Adipose tissue (tissue), 3 donors: ENCODE results near the gene TRIM47. TPM values are rescaled to one million over a fixed set of nuclear protein-coding genes. Genes with fewer than 3 reads are reported as not detected.
"Not testable (repeated sequence)": the region's sequence is repeated elsewhere in the genome, so short reads cannot be mapped to it uniquely, and the experiment has no call there.

ENCODE experiments used
- H3K27ac ChIP-seq: one replicate; pipeline ENCODE4 v1.5.1; 2013; ENCODE audit warnings: low read depth, low read length
- WGBS, 3 donors: extraction: QIAGEN DNeasy Blood & Tissue Kit; methylation state at CpG; one replicate each; pipeline ENCODE4 v1.1.7; 2013; 5-methylcytosine and 5-hydroxymethylcytosine counted together
- polyA plus RNA-seq, 3 donors: library from polyadenylated mRNA; stranded (reverse); fragments of 200-250 nt; gene quantifications; one replicate each; pipeline ENCODE4 v1.2.3, GENCODE V29; 2013
- donor health status: healthy with polysubstance abuse.
- donor health status: Bipolar disorder and iron deficiency.
- donor health status: healthy.

Gene TRIM47
- polyA plus RNA-seq, 3 donors = 12.7 to 32.6 (median 28.6) TPM

DNA sequence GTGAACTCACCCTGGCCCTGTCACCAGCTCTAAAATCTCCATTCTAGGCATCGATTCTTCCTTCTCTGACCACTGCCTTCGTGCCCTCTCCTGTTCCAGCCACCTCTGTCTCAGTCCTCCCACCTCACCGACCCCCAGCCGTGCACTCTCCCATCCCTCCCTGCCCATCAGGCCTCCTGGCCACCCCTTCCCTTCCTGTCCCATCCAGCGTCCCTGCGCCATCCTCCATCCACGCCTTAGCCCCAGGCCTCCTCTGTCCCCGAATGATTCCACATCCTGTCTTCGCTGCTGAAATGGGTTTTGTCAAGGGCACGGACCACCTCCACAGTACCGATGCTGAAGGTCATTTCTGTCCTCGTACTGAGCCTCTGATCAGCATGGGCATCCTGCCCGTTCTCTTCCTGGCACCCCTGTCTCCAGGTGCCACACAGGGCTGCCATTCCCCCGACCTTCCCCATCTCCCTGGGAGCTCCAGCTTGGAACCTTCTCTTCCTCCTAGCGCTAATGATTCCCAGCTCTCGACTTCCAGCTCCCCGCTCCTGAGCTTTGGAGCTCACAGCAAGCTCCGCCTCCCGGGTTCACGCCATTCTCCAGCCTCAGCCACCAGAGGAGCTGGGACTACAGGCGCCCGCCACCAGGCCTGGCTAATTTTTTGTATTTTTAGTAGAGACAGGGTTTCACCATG is 15.8 kb upstream of the TRIM47 start:
- WGBS, 3 donors = 71 to 83% (median 73%) methylated on average over 22 of the region's 22 CpGs
- no peak overlapping the region for H3K27ac ChIP-seq

DNA sequence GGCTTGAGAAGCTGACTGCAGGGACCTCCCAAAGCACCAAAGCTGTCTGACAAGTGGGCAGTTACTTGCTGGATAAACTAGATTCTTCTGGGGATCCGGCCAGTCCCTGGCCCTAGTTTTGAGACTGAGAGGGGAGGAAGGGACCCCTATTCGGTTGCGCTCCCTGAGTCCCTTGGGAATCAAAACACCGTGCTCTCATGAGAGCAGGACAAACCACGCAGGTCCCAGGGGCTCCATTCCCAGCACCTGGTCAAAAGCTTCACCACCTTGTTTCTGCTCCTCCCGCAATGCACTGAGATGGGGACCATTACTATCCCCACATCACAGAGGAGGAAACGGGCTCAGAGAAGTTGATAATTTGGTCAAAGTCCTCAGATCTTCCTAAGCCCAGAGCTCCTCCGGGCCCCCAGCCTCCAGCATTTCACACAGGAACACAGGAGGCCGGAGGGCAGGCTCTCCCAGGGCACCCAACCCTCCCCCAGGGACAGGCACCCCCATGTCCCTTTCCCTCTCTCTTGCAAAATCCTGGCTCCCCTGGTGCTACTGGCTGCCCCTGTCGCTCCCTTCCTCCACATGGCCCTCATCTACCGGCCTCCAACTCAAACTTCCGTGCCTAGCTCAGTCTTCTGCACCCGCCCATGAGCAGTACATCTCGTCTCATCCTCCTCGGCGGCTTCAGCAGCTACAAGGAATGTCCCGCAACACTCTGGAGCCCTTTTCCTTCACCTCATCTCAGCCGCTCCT is 15.1 kb upstream of the TRIM47 start:
- WGBS, 3 donors = 90 to 94% (median 92%) methylated on average over 18 of the region's 18 CpGs
- no peak overlapping the region for H3K27ac ChIP-seq

DNA sequence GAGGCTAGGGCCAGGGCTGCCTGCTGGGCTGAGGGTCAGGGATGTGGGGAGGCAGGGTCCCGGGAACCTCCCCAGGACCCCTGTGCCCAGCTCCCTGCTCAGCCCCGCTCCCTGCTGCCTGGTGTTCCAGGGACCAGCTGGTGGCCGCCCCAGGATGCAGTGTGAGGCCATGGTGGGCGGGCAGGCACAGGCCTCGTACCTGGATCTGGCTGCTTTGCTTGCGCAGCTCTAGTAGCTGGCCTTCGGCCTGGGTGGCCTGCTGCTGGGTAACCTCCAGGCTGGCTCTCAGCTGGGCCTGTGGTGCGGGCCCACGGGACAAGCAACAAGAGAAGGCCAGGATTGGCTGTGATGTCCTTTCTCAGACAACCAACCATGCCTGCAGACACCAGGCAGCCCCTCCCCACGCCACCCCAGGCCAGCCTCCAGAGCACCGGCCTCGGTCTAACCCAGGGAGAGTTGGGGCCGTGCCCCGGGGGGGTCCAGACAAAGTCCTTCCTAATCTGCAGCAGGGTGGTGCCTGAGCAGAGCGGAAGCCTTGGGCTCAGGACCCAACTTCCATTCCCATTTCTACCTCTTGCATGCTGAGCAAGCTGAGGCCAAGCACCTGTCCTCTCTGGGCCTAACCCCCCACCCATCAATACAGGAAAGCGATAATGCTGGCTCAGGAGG is 14.3 kb upstream of the TRIM47 start:
- WGBS, 3 donors = 88 to 90% (median 90%) methylated on average over 16 of the region's 16 CpGs

DNA sequence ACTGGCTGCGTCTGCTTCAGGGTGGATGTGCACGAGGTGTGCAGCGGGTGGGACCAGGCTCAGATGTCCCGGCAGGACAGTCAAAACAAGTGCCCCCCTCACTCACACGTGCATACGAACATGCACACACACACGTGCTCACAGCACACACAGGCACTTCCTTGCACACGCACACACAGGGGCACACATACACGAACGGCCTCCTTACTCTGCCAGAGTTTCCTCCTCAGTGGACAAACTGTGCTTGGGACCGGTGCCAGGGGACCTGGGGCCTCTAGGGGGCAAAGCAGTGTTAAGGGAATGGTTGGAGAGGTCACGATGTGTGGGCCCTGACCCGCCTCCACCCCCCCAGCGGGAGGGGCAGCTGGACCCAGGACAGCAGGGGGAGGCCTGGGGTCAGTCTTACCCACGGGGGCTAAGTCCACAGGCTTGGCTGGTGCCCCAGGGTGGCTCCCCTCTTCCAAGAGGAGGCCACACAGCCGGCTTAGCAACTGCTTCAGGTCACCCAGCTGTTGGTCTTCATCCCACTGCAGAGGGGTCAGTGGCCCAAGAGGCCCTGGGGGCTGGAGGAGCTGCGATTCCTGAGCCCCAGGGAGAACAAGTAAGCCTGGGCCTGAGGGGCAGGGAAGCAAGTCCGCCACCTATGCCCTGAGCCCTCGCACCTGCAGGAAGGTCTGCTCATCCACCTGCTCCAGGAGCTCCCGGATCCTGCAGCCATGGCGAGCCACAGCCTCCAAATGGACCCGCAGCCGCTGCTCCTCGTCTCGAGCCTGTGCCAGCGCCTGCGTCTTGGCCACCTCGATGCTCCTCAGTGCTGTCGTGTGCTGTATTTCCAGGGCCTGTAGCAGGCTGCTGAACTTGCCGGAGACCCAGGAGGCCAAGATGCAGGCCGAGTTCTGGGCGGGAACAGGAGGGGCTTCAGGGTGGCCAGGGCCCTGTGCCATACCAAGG is 13.5 kb upstream of the TRIM47 start:
- 82 to 83% (median 83%) methylated on average over 32 of the region's 32 CpGs for WGBS, 3 donors
- H3K27ac ChIP-seq = no peak overlapping the region

More for the DNA sequence above, 14.3 kb upstream of the TRIM47 start:
- no peak overlapping the region for H3K27ac ChIP-seq

DNA sequence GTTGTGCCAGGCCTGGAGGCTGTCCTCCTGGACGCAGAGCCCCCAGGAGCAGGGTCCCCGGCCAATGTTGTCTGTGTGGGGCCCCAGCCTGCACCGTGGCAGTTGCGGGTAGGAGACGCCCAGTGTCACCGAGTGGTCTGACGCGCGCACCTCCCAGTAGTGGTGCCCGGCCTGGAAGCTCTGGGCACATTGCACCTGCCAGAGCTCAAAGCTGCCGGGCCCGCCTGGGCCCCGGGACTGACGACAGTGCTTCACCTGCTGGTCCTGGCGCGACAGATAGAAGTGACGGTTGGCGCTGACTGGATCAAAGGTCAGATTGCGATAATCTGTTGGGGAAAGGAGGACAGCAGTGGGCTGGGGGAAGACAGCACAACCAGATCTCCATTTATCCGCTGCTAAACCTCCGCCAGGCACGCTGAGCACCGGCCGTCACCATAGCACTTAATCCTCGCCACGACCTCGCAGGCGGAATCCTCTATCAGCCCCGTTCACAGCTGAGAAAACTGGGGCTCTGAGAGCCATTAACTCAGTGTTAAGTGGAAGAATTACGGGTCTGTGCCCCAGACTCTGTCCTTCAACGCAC is 12.7 kb upstream of the TRIM47 start:
- WGBS, 3 donors = 85 to 95% (median 93%) methylated on average over 31 of the region's 31 CpGs
- H3K27ac ChIP-seq = no peak overlapping the region

DNA sequence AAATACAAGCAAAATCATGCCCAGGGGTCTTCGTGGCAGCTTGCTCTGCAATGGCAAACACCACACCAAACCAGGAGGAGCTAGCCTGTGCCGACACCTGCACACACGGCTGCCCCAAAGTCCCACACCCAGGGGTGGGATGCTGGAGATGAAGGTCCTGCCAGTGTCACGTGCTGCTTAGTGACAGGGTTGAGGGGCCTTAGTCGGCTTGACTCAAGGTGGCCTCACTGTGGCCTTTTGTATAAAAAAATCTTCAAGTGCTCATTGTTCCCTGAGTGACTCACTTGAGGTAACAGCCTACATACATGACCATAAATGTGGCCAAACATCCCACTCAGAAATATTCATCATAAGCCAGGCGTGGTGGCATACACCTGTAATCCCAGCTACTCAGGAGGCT is 11.1 kb upstream of the TRIM47 start:
- H3K27ac ChIP-seq = no peak overlapping the region
- 74 to 82% (median 79%) methylated on average over 6 of the region's 6 CpGs for WGBS, 3 donors

DNA sequence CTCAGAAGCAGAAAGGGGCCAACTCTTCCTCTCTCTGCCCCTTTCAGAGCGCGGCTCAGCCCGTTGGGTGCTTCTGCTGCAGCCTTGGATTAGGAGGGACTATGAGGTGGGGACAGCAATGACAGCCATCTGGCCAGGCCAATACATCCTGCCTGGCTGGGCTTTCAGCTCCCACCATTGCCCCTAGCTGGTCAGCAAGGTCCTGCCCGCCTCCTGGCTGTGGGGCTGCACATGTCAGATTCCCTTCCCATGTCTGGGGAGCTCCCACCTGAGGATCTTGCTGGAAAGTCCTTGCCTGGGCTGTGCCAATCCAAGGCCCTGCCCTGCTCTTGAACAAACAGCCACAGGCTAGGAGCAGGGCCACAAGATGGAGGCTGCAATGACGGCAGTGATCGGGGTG is 10.1 kb upstream of the TRIM47 start:
- 84 to 85% (median 84%) methylated on average over 6 of the region's 6 CpGs for WGBS, 3 donors
- H3K27ac ChIP-seq = no peak overlapping the region

DNA sequence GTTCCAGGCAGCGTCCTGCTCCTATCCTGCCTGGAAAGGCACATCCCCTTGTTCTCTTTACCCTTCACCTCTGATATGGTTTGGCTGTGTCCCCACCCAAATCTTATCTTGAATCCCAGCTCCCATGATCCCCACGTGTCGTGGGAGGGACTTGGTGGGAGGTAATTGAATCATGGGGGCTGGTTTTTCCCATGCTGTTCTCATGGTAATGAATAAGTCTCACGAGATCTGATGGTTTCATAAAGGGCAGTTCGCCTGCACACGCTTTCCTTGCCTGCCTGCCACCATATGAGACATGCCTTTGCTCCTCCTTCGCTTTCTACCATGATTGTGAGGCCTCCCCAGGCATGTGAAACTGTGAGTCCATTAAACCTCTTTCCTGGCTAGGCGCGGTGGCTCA is 7.5 kb upstream of the TRIM47 start:
- 80 to 83% (median 80%) methylated on average over 9 of the region's 9 CpGs for WGBS, 3 donors
- H3K27ac ChIP-seq = not testable (repeated sequence)

DNA sequence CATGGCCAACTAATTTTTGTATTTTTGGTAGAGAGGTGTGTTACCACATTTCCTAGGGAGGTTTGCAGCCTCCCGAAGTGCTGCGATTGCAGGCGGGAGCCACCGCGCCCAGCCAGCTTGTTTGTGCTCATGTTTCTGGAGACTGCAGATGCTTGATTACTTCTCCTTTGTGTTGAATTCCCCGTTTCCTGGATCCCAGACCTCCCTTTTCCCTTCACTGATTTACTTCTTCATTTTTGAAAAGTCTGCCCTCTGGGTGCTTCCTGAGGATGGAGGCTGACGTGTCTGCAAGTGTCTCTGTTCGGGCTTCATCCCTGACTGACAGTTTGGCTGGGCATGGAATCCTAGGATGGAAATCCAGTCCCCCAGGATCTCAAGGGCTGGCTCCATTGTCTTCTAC is 7.0 kb upstream of the TRIM47 start:
- no peak overlapping the region for H3K27ac ChIP-seq
- 47 to 82% (median 53%) methylated on average over 8 of the region's 8 CpGs for WGBS, 3 donors

DNA sequence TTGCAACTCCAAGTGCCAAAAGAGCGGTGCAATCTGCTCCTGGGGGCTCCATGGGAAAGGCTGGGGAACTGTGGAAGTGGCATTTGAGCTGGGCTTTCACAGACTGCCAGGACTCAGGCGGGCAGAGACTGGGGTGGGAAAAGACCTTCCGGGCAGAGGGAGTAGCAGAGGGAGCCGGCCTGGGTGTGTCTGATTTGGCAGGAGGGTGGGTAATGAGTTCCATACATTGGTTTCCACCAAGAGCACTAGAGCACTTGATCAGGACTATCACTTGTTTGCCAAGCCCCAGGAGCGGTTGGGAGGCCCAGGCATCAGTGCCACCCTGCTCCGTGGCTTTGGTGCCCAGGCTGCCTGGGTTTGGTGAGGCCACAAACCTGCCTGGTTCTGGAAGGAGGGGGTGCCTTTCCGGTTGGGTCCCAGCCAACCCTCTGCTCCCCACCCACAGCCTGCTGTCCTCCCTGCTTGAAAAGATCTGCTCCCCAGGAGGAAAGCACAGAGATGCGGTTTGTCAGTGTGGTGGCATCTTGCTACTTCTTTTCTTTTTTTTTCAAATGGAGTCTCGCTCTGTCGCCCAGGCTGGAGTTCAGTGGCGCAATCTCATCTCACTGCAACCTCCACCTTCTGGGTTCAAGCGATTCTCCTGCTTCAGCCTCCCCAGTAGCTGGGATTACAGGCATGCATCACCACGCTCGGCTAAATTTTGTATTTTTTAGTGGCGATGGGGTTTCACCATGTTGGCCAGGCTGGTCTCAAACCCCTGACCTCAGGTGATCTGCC is 3.5 kb upstream of the TRIM47 start:
- no peak overlapping the region for H3K27ac ChIP-seq
- 82 to 90% (median 85%) methylated on average over 12 to 15 of the region's 15 CpGs for WGBS, 3 donors

DNA sequence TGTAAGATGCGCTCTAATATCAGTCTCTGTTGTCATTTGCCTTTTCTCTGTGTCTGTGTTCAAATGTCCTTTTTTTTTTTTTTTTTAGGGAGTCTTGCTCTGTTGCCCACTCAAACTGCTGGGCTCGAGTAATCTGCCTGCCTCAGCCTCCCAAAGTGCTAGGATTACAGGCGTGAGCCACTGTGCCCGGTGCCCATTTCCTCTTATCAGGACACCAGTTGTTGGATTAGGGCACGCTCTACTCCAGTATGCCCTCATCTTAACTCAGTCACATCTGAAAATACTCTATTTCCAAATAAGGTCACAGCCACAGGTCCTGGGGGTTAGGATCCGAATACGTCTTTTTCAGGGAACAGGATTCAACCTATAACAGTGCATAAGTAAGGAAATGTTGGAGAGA is 1.9 kb upstream of the TRIM47 start:
- no peak overlapping the region for H3K27ac ChIP-seq
- 77 to 81% (median 81%) methylated on average over 7 of the region's 7 CpGs for WGBS, 3 donors

DNA sequence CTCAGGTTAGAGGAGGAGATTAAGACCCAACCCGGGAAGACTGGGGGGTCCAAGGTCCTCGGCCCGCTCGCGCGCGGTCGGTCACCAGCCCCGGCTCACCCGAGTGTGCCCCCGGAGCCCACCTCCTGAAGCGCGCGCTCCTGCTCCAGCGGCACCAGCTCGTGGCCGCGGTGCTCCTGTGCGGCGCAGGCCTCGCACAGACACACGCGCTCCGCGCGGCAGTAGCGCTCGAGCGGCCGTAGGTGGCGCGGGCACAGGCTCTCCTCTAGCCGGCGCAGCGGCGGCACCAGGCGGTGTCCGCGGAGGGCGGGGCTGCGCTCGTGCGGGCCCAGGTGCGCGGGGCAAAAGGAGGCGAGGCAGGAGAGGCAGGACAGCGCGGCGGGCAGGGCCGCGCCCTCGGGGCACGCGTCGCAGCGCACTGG is 618 bp downstream of the TRIM47 start:
- WGBS, 3 donors = 0 to 1% (median 1%) methylated on average over 42 to 56 of the region's 56 CpGs
- H3K27ac ChIP-seq = peak overlapping the region; percentile 87

DNA sequence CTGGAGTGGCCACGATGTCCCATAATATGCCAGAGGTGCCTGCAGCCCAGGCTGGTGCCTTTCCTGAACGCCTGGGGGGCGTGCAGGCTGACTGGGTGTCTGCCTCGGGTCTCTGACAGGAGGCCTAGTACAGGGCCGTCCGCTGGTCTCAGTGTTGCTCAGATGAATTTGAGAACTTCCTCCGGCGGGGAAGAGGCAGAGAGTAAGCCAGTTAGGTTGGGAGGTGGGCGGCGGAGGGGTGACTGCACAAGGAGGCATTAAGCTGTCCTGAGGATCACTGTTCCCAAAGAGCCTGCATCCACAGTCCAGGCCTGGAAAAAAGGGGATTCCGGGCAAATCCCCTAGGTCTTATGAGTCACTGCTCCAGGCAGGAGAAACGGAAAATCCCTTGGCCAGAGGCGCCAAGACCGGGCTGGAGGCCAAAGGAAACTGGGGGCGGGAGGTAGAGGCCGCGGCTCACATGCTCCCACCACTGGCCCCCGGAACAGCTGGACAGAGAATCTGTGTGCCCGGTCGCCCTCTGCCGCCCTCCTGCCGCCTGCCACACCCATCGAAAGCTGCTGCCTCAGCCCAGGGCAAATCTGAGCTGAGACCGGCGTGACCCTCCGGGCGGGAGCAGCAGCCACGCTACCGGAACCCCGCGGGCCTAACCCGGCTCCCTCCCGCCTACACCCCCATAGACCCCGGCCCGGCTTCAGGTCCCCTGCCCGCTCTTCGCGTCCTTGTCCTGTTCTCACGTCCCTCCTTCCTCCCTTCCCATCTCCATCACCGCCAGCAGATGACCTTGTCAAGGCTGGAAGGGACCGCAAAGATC is 1.2 kb downstream of the TRIM47 start:
- peak overlapping the region; percentile 80 for H3K27ac ChIP-seq
- WGBS, 3 donors = 3 to 8% (median 6%) methylated on average over 36 to 41 of the region's 41 CpGs

DNA sequence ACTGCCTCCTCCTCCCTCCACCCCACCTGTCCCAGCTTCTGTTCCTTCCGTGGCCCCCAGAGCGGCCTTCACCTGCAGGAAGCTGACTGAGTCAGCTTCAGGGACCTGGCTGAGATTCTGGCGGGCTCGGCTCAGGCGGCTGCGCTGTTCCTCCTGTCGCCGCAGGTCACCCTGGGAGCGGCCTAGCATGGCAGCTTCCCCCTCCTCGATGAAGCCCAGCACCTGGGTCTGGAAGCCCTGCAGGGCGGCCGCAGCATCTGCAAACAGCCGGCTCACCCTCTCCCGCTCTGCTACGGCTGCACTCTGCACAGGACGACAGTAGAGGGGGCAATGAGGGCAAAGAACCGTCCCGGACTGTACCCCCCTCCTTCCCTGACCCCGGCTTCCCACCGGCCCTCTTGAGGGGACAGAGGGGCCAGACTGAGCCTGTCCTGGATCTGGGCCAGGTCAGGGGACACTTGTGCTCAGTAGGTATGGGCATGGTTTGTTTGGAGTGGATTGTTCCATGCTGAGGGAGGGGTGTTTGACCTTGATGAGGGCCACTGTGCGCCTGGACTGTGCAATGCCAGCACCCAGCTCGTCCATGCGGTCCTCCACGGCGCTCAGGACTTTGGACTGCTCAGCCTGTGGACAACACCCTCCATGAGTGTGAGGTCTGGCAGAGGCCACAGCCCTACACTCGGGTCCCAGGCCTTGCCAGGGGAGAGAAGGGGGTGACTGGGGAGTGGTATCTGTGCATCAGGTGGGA is 2.0 kb downstream of the TRIM47 start:
- 10 to 27% (median 22%) methylated on average over 24 to 26 of the region's 26 CpGs for WGBS, 3 donors
- H3K27ac ChIP-seq = peak overlapping the region; percentile 80

DNA sequence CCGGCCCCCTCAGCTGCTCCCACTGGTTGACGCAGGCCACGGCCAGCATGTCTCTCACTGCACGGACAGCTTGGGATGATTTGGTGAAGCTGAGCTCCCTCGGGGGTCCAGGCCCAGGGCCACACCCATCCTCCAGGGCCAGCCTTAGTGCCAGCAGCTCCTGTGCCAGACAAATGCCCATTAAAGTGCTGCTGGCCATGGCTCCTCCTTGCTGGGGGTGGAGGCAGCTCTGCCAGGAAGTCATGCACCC is 2.5 kb downstream of the TRIM47 start:
- 28 to 45% (median 32%) methylated on average over 5 of the region's 5 CpGs for WGBS, 3 donors

More for the DNA sequence above, 2.5 kb downstream of the TRIM47 start:
- H3K27ac ChIP-seq = no peak overlapping the region
